Fibroblast of villous mesenchyme (primary cell): ENCODE data around the gene SLC18A3. TPM values are rescaled to one million over a fixed set of nuclear protein-coding genes. Genes with fewer than 3 reads are reported as not detected.

ENCODE experiments used
- DNase-seq: peaks from one replicate; pipeline ENCODE4 v3.0.0-alpha.2; 2010; ENCODE audit warnings: low read depth
- H3K4me3 ChIP-seq: 2 replicates; pipeline ENCODE4 v1.5.1; 2011; ENCODE audit warnings: low read depth, mild to moderate bottlenecking, low read length
- CTCF ChIP-seq: IDR thresholded peaks from 2 replicates; pipeline ENCODE4 v1.5.1; 2012; ENCODE audit warnings: low read depth, mild to moderate bottlenecking, low read length; ENCODE audit not compliant: insufficient read depth
- total RNA-seq: library from RNA; depleted of rRNA; stranded (reverse); fragments of >200 nt; gene quantifications from 2 replicates; pipeline ENCODE4 v1.2.3, GENCODE V29; 2012

The SLC18A3 gene
- total RNA-seq, result under 0.01 TPM in 1 of 2 replicates, not detected in the other

DNA sequence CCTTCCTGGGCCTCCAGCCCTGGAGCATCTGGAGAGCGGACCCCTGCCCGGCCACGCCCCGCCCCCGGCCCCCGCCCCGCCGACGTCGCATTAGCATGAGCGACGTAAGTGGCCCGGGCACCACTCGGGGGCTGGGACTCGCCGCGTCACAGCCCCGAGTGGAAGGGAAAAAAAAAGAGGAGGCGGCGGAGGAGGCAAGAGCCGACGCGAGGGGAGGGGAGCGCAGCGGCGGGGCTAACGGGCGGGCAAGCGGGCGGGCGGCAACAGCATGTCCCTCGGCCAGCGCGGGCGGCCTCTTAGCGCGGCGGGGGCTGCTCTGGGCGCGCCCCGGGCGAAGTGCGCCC is at the start of gene SLC18A3:
SLC18A3 (plus strand) TSS at position 197 of the 344 bp plus-strand sequence. CDS start 431 bp downstream, outside the sequence.
- no peak for TF ChIP-seq CTCF
- DNase-seq, result no peak
- H3K4me3 ChIP-seq, result no peak within 1 kb of the TSS

DNA sequence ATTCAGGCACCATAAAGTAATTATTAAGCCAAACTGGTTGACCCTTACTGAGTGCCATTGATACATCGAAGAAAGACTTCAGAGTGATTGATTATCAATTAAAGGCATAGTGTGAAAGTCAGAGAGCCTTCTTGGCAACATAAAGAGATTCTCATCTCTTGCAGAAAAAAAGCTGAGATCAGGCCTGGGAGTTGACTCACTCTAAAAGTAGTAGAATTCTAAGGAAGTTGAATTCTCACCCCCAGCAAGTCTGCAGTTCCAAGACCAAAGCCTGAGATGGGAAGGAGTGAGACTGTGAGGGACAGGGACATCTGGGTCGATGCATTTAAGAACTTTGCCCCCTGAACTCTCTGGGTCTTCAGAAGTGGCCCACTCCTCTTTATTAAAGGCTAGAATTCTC is 49.6 kb upstream of the SLC18A3 start:
- DNase-seq, result no peak
- no peak for TF ChIP-seq CTCF
- H3K4me3 ChIP-seq, result no peak overlapping the region

GRCh38 chr10:49562893-49563292 is 47.2 kb upstream of the SLC18A3 start:
- no peak overlapping the region for H3K4me3 ChIP-seq
- no peak for DNase-seq
- no peak for TF ChIP-seq CTCF

DNA sequence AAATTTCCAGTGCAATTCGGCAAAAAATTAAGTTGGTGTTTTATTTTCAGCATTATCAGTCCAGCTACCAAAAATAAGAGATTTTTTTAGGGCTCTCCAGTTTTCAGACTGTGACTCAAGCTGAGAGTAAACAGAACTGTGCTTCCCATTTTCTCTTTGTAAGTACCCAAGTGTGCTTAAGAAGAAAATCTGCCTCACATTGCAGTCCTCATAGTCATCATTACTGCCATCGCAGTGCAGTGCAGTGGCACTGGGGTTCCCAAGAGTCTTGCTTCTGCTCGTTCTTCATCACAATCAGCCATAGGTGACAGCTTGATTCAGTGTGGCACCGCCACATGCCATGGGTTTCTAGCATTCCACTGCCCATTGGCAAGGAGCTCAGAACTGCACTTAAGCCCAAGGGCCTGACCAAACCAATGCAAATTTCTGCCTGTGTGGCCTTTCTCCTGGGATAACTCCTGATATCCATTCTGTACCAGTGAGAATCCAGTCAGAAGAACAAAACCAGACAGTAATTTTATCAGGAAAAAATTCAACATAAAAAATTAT is 45.6 kb upstream of the SLC18A3 start:
- no peak overlapping the region for H3K4me3 ChIP-seq
- no peak for TF ChIP-seq CTCF
- no peak for DNase-seq

DNA sequence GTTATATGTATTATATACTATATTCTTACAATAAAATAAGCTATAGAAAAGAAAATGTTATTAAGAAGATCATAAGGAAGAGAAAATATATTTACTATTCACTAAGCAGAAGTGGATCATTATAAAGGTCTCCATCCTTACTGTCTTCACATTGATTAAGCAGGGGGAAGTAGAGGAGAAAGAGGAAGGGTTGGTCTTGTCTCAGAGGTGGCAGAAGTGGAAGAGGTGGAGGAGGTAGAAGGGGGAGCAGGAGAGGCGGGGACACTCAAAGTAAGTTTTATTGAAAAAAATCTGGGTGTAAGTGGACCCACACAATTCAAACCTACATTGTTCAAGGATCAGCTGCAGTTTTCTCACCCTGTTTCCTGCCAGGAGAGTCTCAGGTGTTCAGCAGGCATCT is 42.3 kb upstream of the SLC18A3 start:
- H3K4me3 ChIP-seq, result no peak overlapping the region
- no peak for TF ChIP-seq CTCF
- DNase-seq, result no peak

- DNase-seq, result peak; percentile 71
- H3K4me3 ChIP-seq, result no peak overlapping the region
- no peak for TF ChIP-seq CTCF
These were observed 41.9 kb upstream of the SLC18A3 start for GRCh38 chr10:49568235-49568634.

DNA sequence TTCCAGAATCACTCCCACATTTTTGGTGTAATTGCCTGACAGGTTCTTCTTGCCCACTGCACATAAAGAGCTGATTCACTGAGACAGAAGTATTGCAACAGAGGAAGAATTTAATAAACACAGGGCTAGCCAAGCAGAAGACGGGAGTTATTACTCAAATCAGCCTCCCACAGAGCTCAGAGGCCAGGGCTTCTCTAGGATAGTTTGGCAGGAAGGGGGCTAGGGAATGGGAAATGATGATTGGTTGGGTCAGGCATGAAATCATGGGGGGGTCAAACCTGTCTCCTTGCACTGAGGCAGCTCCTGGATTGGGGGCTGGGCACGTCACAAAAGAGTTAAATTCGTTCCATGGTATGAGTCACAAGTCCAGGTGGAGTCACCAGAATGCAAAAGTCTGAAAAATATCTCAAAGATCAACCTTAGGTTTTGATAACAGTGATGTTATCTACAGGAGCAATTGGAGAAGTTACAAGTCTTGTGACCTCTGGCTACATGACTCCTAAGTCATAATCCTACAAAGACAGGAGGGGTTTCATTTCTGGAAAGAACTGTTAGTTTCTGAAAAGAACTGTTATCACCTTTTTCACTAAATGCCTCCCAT is 41.0 kb upstream of the SLC18A3 start:
- no peak overlapping the region for H3K4me3 ChIP-seq
- no peak for TF ChIP-seq CTCF
- DNase-seq, result peak; percentile 88
